ENCODE results near the gene CFD. TPM values are rescaled to one million over a fixed set of nuclear protein-coding genes. Genes with fewer than 3 reads are reported as not detected.
A peak's percentile ranks its signal among the peaks of the same experiment; 100 is the strongest.

Gene CFD
- total RNA-seq, 6 experiments from 2014 or later = 3.5 to 9.6 (median 7.8) TPM

GRCh38 chr19:866769-867300 lies 7.4 kb downstream of the CFD start:
- H3K9me3 ChIP-seq = no peaks in the 10 kb centered on the region
- intact Hi-C loops (cut with DNase I) = loop anchor here in 1 of 2 donors (5.0 to 10.0 kb wide), 2 partner anchors 50 to 102 kb away; partner anchors contain the start of gene KISS1R
- TF ChIP-seq POLR2A (IDR thresholded peaks at IDR 0.05) = no peak
- TF ChIP-seq CTCF (IDR thresholded peaks at IDR 0.05) = no peak
- DNase-seq = peak in 1 of 3 donors; percentile 23
- no peaks in the 10 kb centered on the region for H3K4me1 ChIP-seq
- ATAC-seq = no peak
- H3K27me3 ChIP-seq = no peaks in the 10 kb centered on the region
- WGBS (ENCODE audit: insufficient coverage, low coverage, low lambda C conversion rate, missing lambda C conversion rate) = 87% methylated on average over 29 of the region's 38 CpGs
- peaks cover 0 to 18% (median 2%) of the 10 kb centered on the region in 4 donors for H3K36me3 ChIP-seq
- H3K4me3 ChIP-seq = no peak overlapping the region
- H3K27ac ChIP-seq = no peak overlapping the region

GRCh38 chr19:867301-867793 lies 7.9 kb downstream of the CFD start:
- no peaks in the 10 kb centered on the region for H3K9me3 ChIP-seq
- intact Hi-C loops (cut with DNase I) = loop anchor here in 1 of 2 donors (5.0 to 10.0 kb wide), 2 partner anchors 50 to 103 kb away; partner anchors contain the start of gene KISS1R
- H3K27ac ChIP-seq = no peak overlapping the region
- H3K4me3 ChIP-seq = no peak overlapping the region
- no peaks in the 10 kb centered on the region for H3K4me1 ChIP-seq
- H3K27me3 ChIP-seq = no peaks in the 10 kb centered on the region
- H3K36me3 ChIP-seq = peaks cover 0 to 18% (median 2%) of the 10 kb centered on the region in 4 donors
- 20% methylated on average over 1 of the region's 16 CpGs for WGBS (ENCODE audit: insufficient coverage, low coverage, low lambda C conversion rate, missing lambda C conversion rate)
- TF ChIP-seq CTCF (IDR thresholded peaks at IDR 0.05) (no peak), POLR2A (IDR thresholded peaks at IDR 0.05) (no peak)
- no peak for ATAC-seq
- DNase-seq = peak in 1 of 3 donors; percentile 45

- no peaks in the 10 kb centered on the region for H3K9me3 ChIP-seq
- intact Hi-C loops (cut with DNase I) = loop anchor here in 1 of 2 donors (5.0 to 10.0 kb wide), 2 partner anchors 49 to 103 kb away; partner anchors contain the start of gene KISS1R
- H3K4me3 ChIP-seq = no peak overlapping the region
- WGBS (ENCODE audit: insufficient coverage, low coverage, low lambda C conversion rate, missing lambda C conversion rate) = no CpG with 5 or more reads among the region's 39 CpGs
- no peaks in the 10 kb centered on the region for H3K27me3 ChIP-seq
- ATAC-seq (no peak), DNase-seq (peak in 1 of 3 donors; percentile 17)
- no peak overlapping the region for H3K27ac ChIP-seq
- no peaks in the 10 kb centered on the region for H3K4me1 ChIP-seq
- peaks cover 0 to 18% (median 2%) of the 10 kb centered on the region in 4 donors for H3K36me3 ChIP-seq
- TF ChIP-seq CTCF (IDR thresholded peaks at IDR 0.05) = no peak
- TF ChIP-seq POLR2A (IDR thresholded peaks at IDR 0.05) = no peak
These were observed 8.5 kb downstream of the CFD start for GRCh38 chr19:867855-868457.

- WGBS (ENCODE audit: insufficient coverage, low coverage, low lambda C conversion rate, missing lambda C conversion rate) = 88% methylated on average over 15 of the region's 34 CpGs
- Histone ChIP-seq H3K4me3 (no peak overlapping the region), H3K27me3 (no peaks in the 10 kb centered on the region), H3K27ac (no peak overlapping the region), H3K9me3 (no peaks in the 10 kb centered on the region), H3K4me1 (no peaks in the 10 kb centered on the region), H3K36me3 (peaks cover 0 to 20% (median 2%) of the 10 kb centered on the region in 4 donors)
- DNase-seq = peak in 1 of 3 donors; percentile 17
- intact Hi-C loops (cut with DNase I) = loop anchor here in 1 of 2 donors (5.0 to 10.0 kb wide), 2 partner anchors 49 to 104 kb away; partner anchors contain the start of gene KISS1R
- TF ChIP-seq CTCF (IDR thresholded peaks at IDR 0.05) (no peak), POLR2A (IDR thresholded peaks at IDR 0.05) (no peak)
- no peak for ATAC-seq
These were observed 9.2 kb downstream of the CFD start for GRCh38 chr19:868458-869244.
